Tibial nerve (tissue), 4 donors: ENCODE measurements around the gene PRSS38. TPM values are rescaled to one million over a fixed set of nuclear protein-coding genes. Genes with fewer than 3 reads are reported as not detected.
A peak's percentile ranks its signal among the peaks of the same experiment; 100 is the strongest.

Source experiments
- DNase-seq, 2 donors: peaks; one replicate each; pipeline ENCODE4 v3.0.0-alpha.2; 2019; ENCODE audit warnings: low spot score in 2 of 2
- H3K27ac ChIP-seq, 4 donors: fragments of 200-600 bp; sonication (generic) in 3 of 4; one replicate each; pipeline ENCODE4 v1.5.1; 2017 to 2019; ENCODE audit warnings: mild to moderate bottlenecking in 1 of 4
- H3K27me3 ChIP-seq, 2 donors: fragments of 200-600 bp; sonication (generic) in 1 of 2; one replicate each; pipeline versions ENCODE4 v1.5.1 to v1.6.0; 2017 to 2019
- H3K36me3 ChIP-seq, 3 donors: fragments of 200-600 bp; sonication (generic); one replicate each; pipeline ENCODE4 v1.5.1; 2018 to 2019
- H3K4me1 ChIP-seq, 4 donors: fragments of 200-600 bp; sonication (generic) in 3 of 4; one replicate each; pipeline ENCODE4 v1.5.1; 2017 to 2019
- H3K4me3 ChIP-seq, 4 donors: fragments of 200-600 bp; sonication (generic) in 3 of 4; one replicate each; pipeline ENCODE4 v1.5.1; 2017 to 2019; ENCODE audit warnings: mild to moderate bottlenecking in 1 of 4, moderate library complexity in 1 of 4
- H3K9me3 ChIP-seq, 4 donors: fragments of 200-600 bp; sonication (generic) in 3 of 4; one replicate each; pipeline ENCODE4 v1.5.1; 2017 to 2019
- CTCF ChIP-seq, 5 experiments: fragments of 200-600 bp in 3 of 5; fragments of 450-650 bp in 2 of 5; sonication (generic) in 3 of 5; IDR thresholded peaks; one replicate each; pipeline ENCODE4 v1.5.1; 2016 to 2019; ENCODE audit warnings: antibody characterized with exemption in 5 of 5, mild to moderate bottlenecking in 3 of 5, moderate library complexity in 2 of 5
- EP300 ChIP-seq, 2 donors: sonication (generic); formaldehyde crosslinking; IDR thresholded peaks; one replicate each; pipeline ENCODE4 v1.6.1; 2017; ENCODE audit warnings: antibody characterized with exemption in 2 of 2, mild to moderate bottlenecking in 1 of 2
- POLR2A ChIP-seq, 2 donors: fragments of 450-650 bp; IDR thresholded peaks; one replicate each; pipeline ENCODE4 v1.6.1; 2017; ENCODE audit warnings: antibody characterized with exemption in 2 of 2, mild to moderate bottlenecking in 2 of 2, moderate library complexity in 2 of 2
- WGBS, 2 donors: methylation state at CpG; one replicate each; pipeline ENCODE4 v1.1.5; 2018; 5-methylcytosine and 5-hydroxymethylcytosine counted together
- total RNA-seq, 4 donors: library from RNA; depleted of rRNA; stranded (reverse); fragments of >200 nt; gene quantifications; one replicate each; pipeline ENCODE4 v1.1.0, GENCODE V29; 2016

PRSS38 gene
- total RNA-seq, 4 donors from 2014 or later: not detected

GRCh38 chr1:227885135-227885647 is 69.7 kb downstream of the PRSS38 start:
- 88 to 100% methylated on average over 2 to 8 of the region's 8 CpGs for WGBS, 2 donors
- Histone ChIP-seq H3K4me1 (peaks cover 0 to 45% (median 21%) of the 10 kb centered on the region in 4 donors), H3K27ac (peak overlapping the region in 2 of 4 donors; percentile 93 to 96), H3K27me3 (peaks cover 2 to 11% of the 10 kb centered on the region in 2 donors), H3K9me3 (no peaks in the 10 kb centered on the region), H3K36me3 (no peaks in the 10 kb centered on the region), H3K4me3 (no peak overlapping the region)
- DNase-seq: no peak
- TF ChIP-seq CTCF (IDR thresholded peaks at IDR 0.05) (no peak), POLR2A (IDR thresholded peaks at IDR 0.05) (no peak), EP300 (IDR thresholded peaks at IDR 0.05) (no peak)

GRCh38 chr1:227885648-227886502 is 70.4 kb downstream of the PRSS38 start:
- H3K4me1 ChIP-seq: peaks cover 0 to 47% (median 21%) of the 10 kb centered on the region in 4 donors
- peak overlapping the region in 1 of 4 donors; percentile 61 for H3K4me3 ChIP-seq
- H3K9me3 ChIP-seq: no peaks in the 10 kb centered on the region
- H3K36me3 ChIP-seq: no peaks in the 10 kb centered on the region
- TF ChIP-seq CTCF (IDR thresholded peaks at IDR 0.05) (no peak), EP300 (IDR thresholded peaks at IDR 0.05) (no peak), POLR2A (IDR thresholded peaks at IDR 0.05) (no peak)
- peak; percentile 65 to 72 for DNase-seq
- 36 to 63% methylated on average over 8 to 10 of the region's 14 CpGs for WGBS, 2 donors
- H3K27ac ChIP-seq: peak overlapping the region; percentile 72 to 96 (median 91)
- H3K27me3 ChIP-seq: peaks cover 2 to 11% of the 10 kb centered on the region in 2 donors

GRCh38 chr1:227886503-227886961 is 71.1 kb downstream of the PRSS38 start:
- H3K9me3 ChIP-seq: no peaks in the 10 kb centered on the region
- TF ChIP-seq EP300 (IDR thresholded peaks at IDR 0.05) (no peak), CTCF (IDR thresholded peaks at IDR 0.05) (no peak), POLR2A (IDR thresholded peaks at IDR 0.05) (no peak)
- peaks cover 0 to 53% (median 21%) of the 10 kb centered on the region in 4 donors for H3K4me1 ChIP-seq
- WGBS, 2 donors: 6 to 11% methylated on average over 13 to 18 of the region's 18 CpGs
- H3K4me3 ChIP-seq: peak overlapping the region; percentile 34 to 61 (median 52)
- peak in 1 of 2 donors; percentile 10 for DNase-seq
- no peaks in the 10 kb centered on the region for H3K36me3 ChIP-seq
- peaks cover 2 to 11% of the 10 kb centered on the region in 2 donors for H3K27me3 ChIP-seq
- H3K27ac ChIP-seq: peak overlapping the region; percentile 72 to 96 (median 91)

- Histone ChIP-seq H3K9me3 (no peaks in the 10 kb centered on the region), H3K4me1 (peaks cover 0 to 59% (median 21%) of the 10 kb centered on the region in 4 donors), H3K36me3 (no peaks in the 10 kb centered on the region), H3K27me3 (peaks cover 2 to 11% of the 10 kb centered on the region in 2 donors), H3K27ac (peak overlapping the region; percentile 72 to 96 (median 91)), H3K4me3 (peak overlapping the region; percentile 34 to 61 (median 52))
- DNase-seq: peak; percentile 55 to 62
- TF ChIP-seq POLR2A (IDR thresholded peaks at IDR 0.05) (peak in 1 of 2 donors; percentile 15), EP300 (IDR thresholded peaks at IDR 0.05) (peak in 1 of 2 donors; percentile 20), CTCF (IDR thresholded peaks at IDR 0.05) (no peak)
- WGBS, 2 donors: 1 to 3% methylated on average over 20 to 27 of the region's 30 CpGs
Measured at GRCh38 chr1:227886993-227887696, 71.7 kb downstream of the PRSS38 start.
